IPS-18c (cell line): ENCODE results near the gene BTBD7.

Experiments
- H3K4me3 ChIP-seq: 2 replicates; pipeline ENCODE4 v1.7.0; 2013; ENCODE audit warnings: low read depth, mild to moderate bottlenecking, low read length, moderate library complexity; ENCODE audit not compliant: insufficient read depth
- H3K9me3 ChIP-seq: one replicate; pipeline ENCODE4 v1.6.1; 2013; ENCODE audit warnings: mild to moderate bottlenecking, low read length, moderate library complexity; ENCODE audit not compliant: control insufficient read depth, insufficient read depth

BTBD7 gene

GRCh38 chr14:93315575-93315974, 17.3 kb downstream of the BTBD7 start:
- no peaks in the 10 kb centered on the region for H3K9me3 ChIP-seq
- no peak overlapping the region for H3K4me3 ChIP-seq

GRCh38 chr14:93311082-93311481, 21.8 kb downstream of the BTBD7 start:
- H3K4me3 ChIP-seq = no peak overlapping the region
- H3K9me3 ChIP-seq = no peaks in the 10 kb centered on the region

- H3K9me3 ChIP-seq = no peaks in the 10 kb centered on the region
- H3K4me3 ChIP-seq = no peak overlapping the region
Observed at GRCh38 chr14:93309427-93309966, 23.3 kb downstream of the BTBD7 start.

DNA sequence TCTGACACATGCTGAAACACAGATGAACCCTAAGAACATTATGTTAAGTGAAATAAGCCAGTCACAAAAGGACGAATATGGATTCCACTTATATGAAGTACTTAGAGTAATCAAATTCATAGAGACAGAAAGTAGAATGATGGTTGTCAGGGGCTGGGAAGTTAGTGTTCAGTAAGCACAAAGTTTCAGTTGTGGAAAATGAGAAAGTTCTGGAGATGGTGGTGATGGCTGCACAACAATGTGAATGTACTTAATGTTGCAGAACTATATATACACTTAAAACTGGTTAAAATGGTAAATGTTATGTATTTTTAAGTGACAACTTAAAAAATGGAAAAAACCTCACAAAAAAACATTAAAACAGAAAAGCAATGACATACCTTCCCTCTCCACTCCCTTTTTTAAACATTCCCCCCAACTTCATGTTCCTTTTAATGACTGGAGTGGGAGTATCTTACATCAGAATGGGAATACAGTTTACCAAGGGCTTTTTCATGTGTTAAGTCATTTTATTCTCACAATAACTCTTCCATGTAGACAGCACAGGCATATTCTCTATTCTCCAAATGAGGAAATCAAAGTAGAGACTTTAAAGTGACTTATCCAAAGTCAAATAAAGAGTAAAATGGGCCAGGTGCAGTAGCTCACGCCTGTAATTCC, 24.0 kb downstream of the BTBD7 start:
- Histone ChIP-seq H3K4me3 (no peak overlapping the region), H3K9me3 (no peaks in the 10 kb centered on the region)

DNA sequence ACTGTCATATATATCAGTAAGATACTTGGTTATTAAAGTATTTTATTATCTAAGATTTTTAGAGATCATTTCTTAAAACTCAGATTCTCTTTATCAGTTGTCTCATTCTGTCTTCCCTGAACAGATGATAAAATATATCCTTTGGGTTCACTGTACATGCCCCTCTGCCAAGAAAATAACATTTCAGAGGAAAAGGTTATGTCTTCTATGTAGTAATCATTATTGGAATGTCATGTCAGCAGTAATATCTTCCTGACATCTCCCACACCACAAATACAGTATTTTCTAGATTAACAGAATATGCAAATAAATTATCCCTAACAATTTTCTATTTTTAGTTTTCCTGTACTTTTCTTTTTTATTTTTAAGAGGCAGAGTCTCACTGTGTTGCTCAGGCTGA, 26.0 kb downstream of the BTBD7 start:
- Histone ChIP-seq H3K4me3 (no peak overlapping the region), H3K9me3 (no peaks in the 10 kb centered on the region)

GRCh38 chr14:93305725-93306418, 27.0 kb downstream of the BTBD7 start:
- Histone ChIP-seq H3K9me3 (no peaks in the 10 kb centered on the region), H3K4me3 (no peak overlapping the region)

- Histone ChIP-seq H3K9me3 (no peaks in the 10 kb centered on the region), H3K4me3 (no peak overlapping the region)
Observed at GRCh38 chr14:93304771-93305170, 28.1 kb downstream of the BTBD7 start.

- H3K9me3 ChIP-seq = no peaks in the 10 kb centered on the region
- H3K4me3 ChIP-seq = no peak overlapping the region
Observed at GRCh38 chr14:93303659-93304058, 29.2 kb downstream of the BTBD7 start.

DNA sequence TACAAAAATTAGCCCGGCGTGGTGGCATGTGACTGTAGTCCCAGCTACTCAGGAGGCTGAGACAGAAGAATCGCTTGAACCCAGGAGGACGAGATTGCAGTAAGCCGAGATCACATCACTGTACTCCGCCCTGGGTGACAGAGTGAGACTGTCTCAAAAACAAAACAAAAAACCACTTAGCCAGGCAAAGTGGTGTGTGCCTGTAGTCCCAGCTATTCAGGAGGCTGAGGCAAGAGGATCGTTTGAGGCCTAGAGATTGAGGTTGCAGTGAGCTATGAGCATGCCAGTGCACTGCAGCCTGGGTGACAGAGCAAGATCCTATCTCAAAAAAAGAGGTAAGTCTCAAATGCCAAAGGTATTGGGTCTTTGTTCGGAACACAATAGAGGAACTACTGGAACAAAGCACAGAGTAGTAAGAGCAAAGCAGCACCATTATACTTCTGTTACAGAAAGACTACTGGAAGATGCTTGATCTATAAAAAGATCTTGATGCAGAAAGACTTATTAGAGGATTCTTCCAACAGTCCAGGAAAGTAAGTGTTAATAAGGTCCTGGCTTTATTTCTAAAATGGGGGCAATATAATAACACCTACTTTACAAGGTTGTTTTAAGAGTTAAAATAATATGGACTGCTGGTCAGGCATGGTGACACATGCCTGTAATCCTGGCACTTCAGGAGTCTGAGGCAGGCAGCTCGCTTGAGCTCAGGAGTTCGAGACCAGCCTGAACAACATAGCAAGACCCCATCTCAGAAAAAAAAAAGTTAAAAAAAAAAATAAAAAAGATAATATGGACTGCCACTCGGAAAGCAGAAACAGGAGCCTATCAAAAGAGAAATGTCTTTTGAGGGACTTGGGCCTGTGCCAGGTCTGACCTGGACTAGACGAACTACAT, 29.9 kb downstream of the BTBD7 start:
- H3K4me3 ChIP-seq = no peak overlapping the region
- no peaks in the 10 kb centered on the region for H3K9me3 ChIP-seq

GRCh38 chr14:93301821-93302447, 30.9 kb downstream of the BTBD7 start:
- H3K9me3 ChIP-seq = no peaks in the 10 kb centered on the region
- no peak overlapping the region for H3K4me3 ChIP-seq

- Histone ChIP-seq H3K9me3 (no peaks in the 10 kb centered on the region), H3K4me3 (no peak overlapping the region)
Observed at GRCh38 chr14:93299866-93300265, 33.0 kb downstream of the BTBD7 start.

DNA sequence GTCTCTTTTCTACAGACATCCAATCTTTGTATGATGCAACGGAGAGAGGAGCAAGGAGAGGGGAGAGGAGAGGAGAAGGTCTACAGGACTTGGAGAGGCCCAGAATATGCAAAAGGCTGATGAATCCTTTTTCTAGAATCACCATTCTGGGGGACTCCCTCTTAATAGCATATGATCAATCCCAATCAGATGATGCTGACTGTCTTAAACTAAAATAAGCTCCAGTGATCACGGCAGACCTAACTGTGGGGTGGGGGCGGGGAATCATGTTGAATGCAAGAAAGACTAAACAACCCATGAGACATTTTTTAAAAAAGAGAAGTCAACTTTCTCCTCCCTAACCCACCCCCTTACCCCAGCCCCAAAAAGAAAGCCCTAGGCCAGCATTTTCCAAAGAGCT, 33.4 kb downstream of the BTBD7 start:
- no peaks in the 10 kb centered on the region for H3K9me3 ChIP-seq
- no peak overlapping the region for H3K4me3 ChIP-seq

GRCh38 chr14:93295541-93296220, 37.2 kb downstream of the BTBD7 start:
- Histone ChIP-seq H3K4me3 (no peak overlapping the region), H3K9me3 (no peaks in the 10 kb centered on the region)

DNA sequence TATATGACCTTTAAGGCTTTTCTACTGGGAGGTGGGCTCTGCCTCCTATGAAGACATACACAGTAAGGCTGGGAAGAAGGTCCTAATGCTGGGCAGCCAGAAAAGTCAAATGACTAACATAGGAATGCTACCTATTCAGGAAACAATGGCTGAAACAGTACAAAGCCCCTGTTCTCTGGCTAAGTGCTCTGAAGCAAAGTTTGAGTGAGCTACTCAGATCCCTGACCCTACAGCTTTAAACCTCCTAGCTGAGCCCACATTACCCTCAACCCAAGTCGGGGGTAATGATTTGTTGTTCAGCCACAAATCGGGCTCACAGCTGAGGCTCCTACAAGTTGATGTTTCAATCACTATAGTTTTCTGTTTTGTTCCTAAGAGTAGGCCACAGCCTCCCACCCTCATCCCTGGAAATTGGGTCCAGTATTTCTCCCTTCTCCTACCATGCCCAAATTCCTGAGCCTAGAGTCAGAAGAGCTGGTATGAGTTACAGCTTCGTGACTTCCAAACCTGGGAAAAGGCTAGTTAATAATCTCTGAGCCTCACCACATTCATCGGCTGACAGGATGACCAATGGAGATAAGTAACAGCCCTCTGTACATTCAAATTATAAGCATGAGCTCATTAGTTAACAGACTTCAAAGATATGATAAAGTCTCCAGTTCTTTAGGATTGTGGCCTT, 46.5 kb downstream of the BTBD7 start:
- no peak overlapping the region for H3K4me3 ChIP-seq
- peaks cover 4% of the 10 kb centered on the region for H3K9me3 ChIP-seq

DNA sequence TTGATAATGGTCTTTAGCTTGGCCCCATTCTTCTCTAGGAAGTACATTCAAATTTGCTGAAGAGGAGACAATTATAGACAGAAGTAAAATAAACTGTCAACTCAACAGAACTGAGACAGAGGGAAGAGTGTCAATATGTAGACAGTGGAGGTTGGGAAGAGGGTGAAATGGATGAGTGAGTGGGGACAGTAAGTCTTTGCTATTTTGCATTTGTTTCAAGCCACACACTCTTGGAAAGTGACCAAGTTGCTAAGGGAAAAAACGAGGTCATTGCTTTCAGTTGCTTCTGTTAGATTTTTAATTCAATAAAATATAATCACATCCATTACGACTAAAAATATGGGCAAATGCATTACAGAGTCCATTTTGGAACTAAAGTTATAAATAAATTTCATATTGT, 47.8 kb downstream of the BTBD7 start:
- Histone ChIP-seq H3K4me3 (no peak overlapping the region), H3K9me3 (peaks cover 4% of the 10 kb centered on the region)

GRCh38 chr14:93281937-93282336, 50.9 kb downstream of the BTBD7 start:
- no peak overlapping the region for H3K4me3 ChIP-seq
- H3K9me3 ChIP-seq = peaks cover 4% of the 10 kb centered on the region
